Stomach (tissue), 9 donors: Measurements from ENCODE around the gene FXYD2. TPM values are rescaled to one million over a fixed set of nuclear protein-coding genes. Genes with fewer than 3 reads are reported as not detected.

ENCODE experiments used
- DNase-seq, 2 donors: peaks; one replicate each; pipeline versions ENCODE4 v3.0.0 to v3.0.0-alpha.2; 2013 to 2019
- H3K27ac ChIP-seq, 5 donors: fragments of 200-600 bp in 4 of 5; sonication (generic) in 4 of 5; one replicate each; pipeline ENCODE4 v1.5.1; 2013 to 2019; ENCODE audit warnings: mild to moderate bottlenecking in 1 of 5, moderate library complexity in 1 of 5
- H3K27me3 ChIP-seq, 3 donors: fragments of 200-600 bp; sonication (generic); one replicate each; pipeline ENCODE4 v1.5.1; 2017 to 2019; ENCODE audit warnings: mixed run types in 1 of 3
- H3K36me3 ChIP-seq, 4 donors: fragments of 200-600 bp; sonication (generic); 1 replicate in 3 of 4; 2 replicates in 1 of 4; pipeline ENCODE4 v1.5.1; 2016 to 2019
- H3K4me1 ChIP-seq, 4 donors: fragments of 200-600 bp; sonication (generic); one replicate each; pipeline ENCODE4 v1.5.1; 2016 to 2019
- H3K4me3 ChIP-seq, 4 donors: fragments of 200-600 bp; sonication (generic) in 3 of 4; one replicate each; pipeline ENCODE4 v1.5.1; 2016 to 2019; ENCODE audit warnings: mild to moderate bottlenecking in 1 of 4
- H3K9me3 ChIP-seq, 4 donors: fragments of 200-600 bp; sonication (generic); one replicate each; pipeline ENCODE4 v1.5.1; 2016 to 2019
- CTCF ChIP-seq, 7 experiments: fragments of 450-650 bp in 4 of 7; fragments of 200-600 bp in 3 of 7; sonication (generic) in 3 of 7; IDR thresholded peaks; one replicate each; pipeline ENCODE4 v1.5.1; 2016 to 2019; ENCODE audit warnings: antibody characterized with exemption in 7 of 7, control low read depth in 2 of 7, mild to moderate bottlenecking in 1 of 7
- EP300 ChIP-seq: sonication (generic); formaldehyde crosslinking; IDR thresholded peaks from one replicate; pipeline ENCODE4 v1.6.1; 2017; ENCODE audit warnings: antibody characterized with exemption
- POLR2A ChIP-seq, 4 donors: fragments of 450-650 bp; IDR thresholded peaks; one replicate each; pipeline ENCODE4 v1.6.1; 2016; ENCODE audit warnings: antibody characterized with exemption in 4 of 4, control low read depth in 2 of 4, mild to moderate bottlenecking in 1 of 4, moderate library complexity in 1 of 4
- POLR2AphosphoS5 ChIP-seq, 3 donors: sonication (generic); formaldehyde crosslinking; IDR thresholded peaks; one replicate each; pipeline ENCODE4 v1.6.1; 2016; ENCODE audit warnings: antibody characterized with exemption in 3 of 3
- whole genome bisulfite sequencing, 5 donors: extraction: QIAGEN DNeasy Blood & Tissue Kit in 3 of 5; methylation state at CpG; one replicate each; pipeline versions ENCODE4 v1.1.5 to v1.1.7; 2013 to 2018; 5-methylcytosine and 5-hydroxymethylcytosine counted together
- intact Hi-C: fragments of 100-400 bp; cut with DNase I; formaldehyde crosslinking; loops from one replicate; pipeline ENCODE4 v1.15.1; 2023; ENCODE audit warnings: low total_unique reads
- polyA plus RNA-seq, 3 donors: library from polyadenylated mRNA; stranded (reverse); fragments of 200-250 nt; gene quantifications; one replicate each; pipeline ENCODE4 v1.2.3, GENCODE V29; 2013
- total RNA-seq, 5 donors: library from RNA; depleted of rRNA; stranded (reverse); fragments of >200 nt; gene quantifications; one replicate each; pipeline versions ENCODE4 v1.1.0 to v1.2.3, GENCODE V29; 2014 to 2016
- donor health status: healthy with polysubstance abuse.
- donor health status: Bipolar disorder and iron deficiency.
- donor health status: healthy.

FXYD2 gene
- total and polyA plus RNA-seq, 8 donors = 0.45 to 7.8 (median 4.0) TPM; not detected in 3

GRCh38 chr11:117793583-117793982 is 31.0 kb downstream of the FXYD2 start:
- intact Hi-C loops = loop anchor here (10.0 kb wide), 1 partner anchor 369 kb away; no protein-coding TSS in a partner anchor
- Histone ChIP-seq H3K4me1 (peaks cover 20 to 26% (median 23%) of the 10 kb centered on the region in 4 donors), H3K9me3 (no peaks in the 10 kb centered on the region), H3K4me3 (no peak overlapping the region), H3K36me3 (no peaks in the 10 kb centered on the region), H3K27me3 (peaks cover 14 to 83% (median 56%) of the 10 kb centered on the region in 3 donors), H3K27ac (no peak overlapping the region)
- no peak for TF ChIP-seq CTCF (IDR thresholded peaks at IDR 0.05)
- no peak for TF ChIP-seq POLR2AphosphoS5 (IDR thresholded peaks at IDR 0.05)
- TF ChIP-seq EP300 = no peak
- TF ChIP-seq POLR2A (IDR thresholded peaks at IDR 0.05) = no peak
- DNase-seq = no peak
- 85 to 93% (median 92%) methylated on average over 9 of the region's 9 CpGs for WGBS, 5 donors

GRCh38 chr11:117792992-117793391 is 31.6 kb downstream of the FXYD2 start:
- TF ChIP-seq EP300 (no peak), POLR2A (IDR thresholded peaks at IDR 0.05) (no peak), CTCF (IDR thresholded peaks at IDR 0.05) (no peak), POLR2AphosphoS5 (IDR thresholded peaks at IDR 0.05) (no peak)
- Histone ChIP-seq H3K9me3 (no peaks in the 10 kb centered on the region), H3K4me1 (peaks cover 20 to 26% (median 23%) of the 10 kb centered on the region in 4 donors), H3K36me3 (no peaks in the 10 kb centered on the region), H3K27ac (no peak overlapping the region), H3K4me3 (no peak overlapping the region), H3K27me3 (peaks cover 14 to 78% (median 55%) of the 10 kb centered on the region in 3 donors)
- 74 to 87% (median 78%) methylated on average over 3 to 6 of the region's 6 CpGs for WGBS, 5 donors
- no peak for DNase-seq
- intact Hi-C loops = loop anchor here (10.0 kb wide), 1 partner anchor 368 kb away; no protein-coding TSS in a partner anchor

- TF ChIP-seq POLR2A (IDR thresholded peaks at IDR 0.05) (no peak), POLR2AphosphoS5 (IDR thresholded peaks at IDR 0.05) (no peak), EP300 (no peak), CTCF (IDR thresholded peaks at IDR 0.05) (no peak)
- peaks cover 17 to 23% (median 21%) of the 10 kb centered on the region in 4 donors for H3K4me1 ChIP-seq
- DNase-seq = no peak
- no peak overlapping the region for H3K27ac ChIP-seq
- no peaks in the 10 kb centered on the region for H3K9me3 ChIP-seq
- H3K27me3 ChIP-seq = peaks cover 10 to 70% (median 48%) of the 10 kb centered on the region in 3 donors
- intact Hi-C loops = loop anchor here (10.0 kb wide), 1 partner anchor 367 kb away; no protein-coding TSS in a partner anchor
- H3K4me3 ChIP-seq = no peak overlapping the region
- H3K36me3 ChIP-seq = no peaks in the 10 kb centered on the region
- 51 to 68% (median 58%) methylated on average over 5 of the region's 5 CpGs for WGBS, 5 donors
Measured at GRCh38 chr11:117792241-117792640, 32.3 kb downstream of the FXYD2 start.

- WGBS, 5 donors = 45 to 68% (median 53%) methylated on average over 3 of the region's 3 CpGs
- no peak for TF ChIP-seq EP300
- TF ChIP-seq POLR2AphosphoS5 (IDR thresholded peaks at IDR 0.05) = no peak
- TF ChIP-seq CTCF (IDR thresholded peaks at IDR 0.05) = no peak
- no peak for TF ChIP-seq POLR2A (IDR thresholded peaks at IDR 0.05)
- no peak overlapping the region for H3K27ac ChIP-seq
- peaks cover 0 to 3% (median 2%) of the 10 kb centered on the region in 4 donors for H3K4me1 ChIP-seq
- H3K36me3 ChIP-seq = no peaks in the 10 kb centered on the region
- no peaks in the 10 kb centered on the region for H3K9me3 ChIP-seq
- no peak overlapping the region for H3K4me3 ChIP-seq
- peaks cover 0 to 68% (median 31%) of the 10 kb centered on the region in 3 donors for H3K27me3 ChIP-seq
- intact Hi-C loops = loop anchor here (10.0 kb wide), 1 partner anchor 365 kb away; no protein-coding TSS in a partner anchor
- no peak for DNase-seq
Measured at GRCh38 chr11:117790279-117790678, 34.3 kb downstream of the FXYD2 start.
